DOHH2 (cell line): ENCODE data around the gene ENOX1.

Experiments used
- H3F3A ChIP-seq: fragments of 200-600 bp; sonication (generic), shearing (Covaris generic); 2 replicates; pipeline ENCODE4 v1.6.0; 2016; ENCODE audit warnings: antibody characterized with exemption, mild to moderate bottlenecking; ENCODE audit not compliant: control insufficient read depth, insufficient read depth
- H3K27ac ChIP-seq: fragments of 200-600 bp; sonication (generic); 2 replicates; pipeline ENCODE4 v1.5.1; 2014; ENCODE audit warnings: low read depth, mild to moderate bottlenecking, low read length, moderate library complexity
- H3K27me3 ChIP-seq: fragments of 200-600 bp; sonication (generic); 2 replicates; pipeline ENCODE4 v1.6.1; 2014; ENCODE audit warnings: mild to moderate bottlenecking, low read length, mixed read lengths; ENCODE audit not compliant: control insufficient read depth
- H3K36me3 ChIP-seq: fragments of 200-600 bp; sonication (generic); 2 replicates; pipeline ENCODE4 v1.6.1; 2014; ENCODE audit warnings: mild to moderate bottlenecking, low read length, moderate library complexity, mixed read lengths; ENCODE audit not compliant: control insufficient read depth
- H3K4me1 ChIP-seq: fragments of 200-600 bp; sonication (generic); 2 replicates; pipeline ENCODE4 v1.6.1; 2014; ENCODE audit warnings: mild to moderate bottlenecking, low read length, mixed read lengths; ENCODE audit not compliant: control insufficient read depth
- H3K4me2 ChIP-seq: fragments of 200-600 bp; sonication (generic); 2 replicates; pipeline ENCODE4 v1.6.0; 2014; ENCODE audit warnings: mild to moderate bottlenecking, low read length, moderate library complexity
- H3K4me3 ChIP-seq: fragments of 200-600 bp; sonication (generic); 2 replicates; pipeline ENCODE4 v1.5.1; 2014; ENCODE audit warnings: mild to moderate bottlenecking, low read length, mixed read lengths
- H3K79me2 ChIP-seq: fragments of 200-600 bp; sonication (generic); 2 replicates; pipeline ENCODE4 v1.6.1; 2014; ENCODE audit warnings: mild to moderate bottlenecking, low read length, mixed read lengths; ENCODE audit not compliant: control insufficient read depth
- H3K9me2 ChIP-seq: fragments of 200-600 bp; sonication (generic); replicated peaks from 2 replicates; pipeline ENCODE4 v1.6.1; 2014; ENCODE audit warnings: mild to moderate bottlenecking, low read length, mixed read lengths; ENCODE audit not compliant: control insufficient read depth
- H3K9me3 ChIP-seq: fragments of 200-600 bp; sonication (generic); 2 replicates; pipeline ENCODE4 v1.6.1; 2014; ENCODE audit warnings: antibody characterized with exemption, low read length, mixed read lengths; ENCODE audit not compliant: control insufficient read depth, insufficient read depth
- H4K20me1 ChIP-seq: fragments of 200-600 bp; sonication (generic); 2 replicates; pipeline ENCODE4 v1.6.0; 2014; ENCODE audit warnings: low read depth, mild to moderate bottlenecking, antibody characterized with exemption, low read length, moderate library complexity; ENCODE audit not compliant: control insufficient read depth, insufficient read depth
- EZH2phosphoT487 ChIP-seq: fragments of 200-600 bp; sonication (generic); IDR thresholded peaks from 2 replicates; pipeline ENCODE4 v1.6.1; 2017; ENCODE audit warnings: borderline replicate concordance, mild to moderate bottlenecking, antibody characterized with exemption, low read length, moderate library complexity, mixed read lengths
- TF ChIP-seq, protein P1 (sequence below): fragments of 200-600 bp; sonication (generic); IDR thresholded peaks from one replicate; pipeline ENCODE4 v1.5.1; 2014; ENCODE audit warnings: antibody characterized with exemption, mild to moderate bottlenecking, low read depth, low read length; ENCODE audit not compliant: poor library complexity, severe bottlenecking

ENOX1 gene

GRCh38 chr13:43304945-43305344 lies 481.8 kb downstream of the ENOX1 start:
- Histone ChIP-seq H3F3A (no peaks in the 10 kb centered on the region), H4K20me1 (no peaks in the 10 kb centered on the region), H3K36me3 (no peaks in the 10 kb centered on the region), H3K27ac (no peak overlapping the region), H3K4me3 (no peak overlapping the region), H3K4me2 (no peak overlapping the region), H3K27me3 (no peaks in the 10 kb centered on the region), H3K9me2 (no peaks in the 10 kb centered on the region), H3K4me1 (peaks cover 12% of the 10 kb centered on the region), H3K9me3 (no peaks in the 10 kb centered on the region), H3K79me2 (no peaks in the 10 kb centered on the region)
- TF ChIP-seq, protein P1, sequence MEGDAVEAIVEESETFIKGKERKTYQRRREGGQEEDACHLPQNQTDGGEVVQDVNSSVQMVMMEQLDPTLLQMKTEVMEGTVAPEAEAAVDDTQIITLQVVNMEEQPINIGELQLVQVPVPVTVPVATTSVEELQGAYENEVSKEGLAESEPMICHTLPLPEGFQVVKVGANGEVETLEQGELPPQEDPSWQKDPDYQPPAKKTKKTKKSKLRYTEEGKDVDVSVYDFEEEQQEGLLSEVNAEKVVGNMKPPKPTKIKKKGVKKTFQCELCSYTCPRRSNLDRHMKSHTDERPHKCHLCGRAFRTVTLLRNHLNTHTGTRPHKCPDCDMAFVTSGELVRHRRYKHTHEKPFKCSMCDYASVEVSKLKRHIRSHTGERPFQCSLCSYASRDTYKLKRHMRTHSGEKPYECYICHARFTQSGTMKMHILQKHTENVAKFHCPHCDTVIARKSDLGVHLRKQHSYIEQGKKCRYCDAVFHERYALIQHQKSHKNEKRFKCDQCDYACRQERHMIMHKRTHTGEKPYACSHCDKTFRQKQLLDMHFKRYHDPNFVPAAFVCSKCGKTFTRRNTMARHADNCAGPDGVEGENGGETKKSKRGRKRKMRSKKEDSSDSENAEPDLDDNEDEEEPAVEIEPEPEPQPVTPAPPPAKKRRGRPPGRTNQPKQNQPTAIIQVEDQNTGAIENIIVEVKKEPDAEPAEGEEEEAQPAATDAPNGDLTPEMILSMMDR = no peak
- no peak for TF ChIP-seq EZH2phosphoT487

- Histone ChIP-seq H4K20me1 (no peaks in the 10 kb centered on the region), H3K79me2 (no peaks in the 10 kb centered on the region), H3K36me3 (no peaks in the 10 kb centered on the region), H3K4me2 (no peak overlapping the region), H3K27ac (no peak overlapping the region), H3F3A (no peaks in the 10 kb centered on the region), H3K27me3 (no peaks in the 10 kb centered on the region), H3K9me2 (no peaks in the 10 kb centered on the region), H3K4me1 (peaks cover 12% of the 10 kb centered on the region), H3K9me3 (no peaks in the 10 kb centered on the region), H3K4me3 (no peak overlapping the region)
- TF ChIP-seq EZH2phosphoT487 = no peak
- TF ChIP-seq, protein P1 = no peak
These were observed 482.3 kb downstream of the ENOX1 start for GRCh38 chr13:43304449-43304848.

DNA sequence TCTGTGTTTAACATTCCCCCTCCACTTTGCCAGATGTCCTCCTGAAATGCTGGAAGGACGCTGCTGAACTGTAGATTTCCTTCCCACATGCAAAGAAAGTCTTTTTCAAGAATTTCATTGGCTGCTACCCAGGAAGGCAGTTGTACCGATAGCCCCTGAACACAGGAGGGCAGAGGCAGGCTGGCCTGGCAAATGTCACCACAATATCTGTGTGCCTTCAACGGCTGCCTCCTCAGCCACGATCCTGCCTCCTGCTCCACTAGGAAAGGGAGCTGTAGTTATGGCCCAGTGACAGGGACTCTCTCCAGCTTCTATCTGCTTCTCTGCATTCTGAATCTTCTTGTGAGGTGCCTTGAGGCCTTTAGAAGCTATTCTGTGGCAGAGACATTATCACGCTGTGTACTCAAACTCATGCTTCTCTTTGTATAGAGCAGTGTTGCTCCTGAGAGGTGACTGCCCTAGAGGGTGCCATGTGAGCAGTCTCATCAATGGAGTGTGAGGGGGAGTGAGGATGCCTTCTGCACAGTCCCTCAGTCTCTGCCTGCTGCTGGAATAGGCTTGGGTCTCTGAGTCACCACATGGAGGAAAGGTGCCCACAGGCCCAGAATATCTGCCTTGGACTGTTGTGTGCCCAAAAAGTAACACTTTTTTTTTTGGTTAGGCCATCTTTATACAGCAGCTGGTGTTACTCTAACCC lies 483.6 kb downstream of the ENOX1 start:
- no peaks in the 10 kb centered on the region for H3K9me3 ChIP-seq
- H3K36me3 ChIP-seq = no peaks in the 10 kb centered on the region
- no peaks in the 10 kb centered on the region for H3K27me3 ChIP-seq
- H3K27ac ChIP-seq = no peak overlapping the region
- H3K79me2 ChIP-seq = no peaks in the 10 kb centered on the region
- no peak overlapping the region for H3K4me3 ChIP-seq
- TF ChIP-seq, protein P1 = no peak
- TF ChIP-seq EZH2phosphoT487 = no peak
- H4K20me1 ChIP-seq = no peaks in the 10 kb centered on the region
- H3K9me2 ChIP-seq = no peaks in the 10 kb centered on the region
- H3K4me2 ChIP-seq = no peak overlapping the region
- peaks cover 8% of the 10 kb centered on the region for H3K4me1 ChIP-seq
- H3F3A ChIP-seq = no peaks in the 10 kb centered on the region
